ENCODE measurements around the gene PLA2G2A.
"Not testable (repeated sequence)": the region's sequence is repeated elsewhere in the genome, so short reads cannot be mapped to it uniquely, and the experiment has no call there.

The PLA2G2A gene

DNA sequence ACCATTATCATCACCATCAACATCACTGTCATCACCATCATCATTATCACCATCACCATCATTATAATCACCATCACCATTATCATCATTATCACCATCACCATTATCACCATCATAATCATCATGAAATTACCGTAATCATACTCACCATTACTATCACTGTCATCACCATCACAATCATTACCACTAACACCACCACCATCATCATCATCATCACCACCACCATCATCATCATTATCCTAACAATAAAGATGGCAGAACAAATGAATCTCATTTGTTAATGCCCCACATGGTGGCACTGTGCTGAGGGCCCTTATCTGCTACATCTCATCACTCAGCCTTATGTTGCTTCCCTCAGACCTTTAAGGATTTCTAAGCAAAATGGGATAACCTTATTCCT, 46.6 kb downstream of the PLA2G2A start:
- TF ChIP-seq, protein P1, sequence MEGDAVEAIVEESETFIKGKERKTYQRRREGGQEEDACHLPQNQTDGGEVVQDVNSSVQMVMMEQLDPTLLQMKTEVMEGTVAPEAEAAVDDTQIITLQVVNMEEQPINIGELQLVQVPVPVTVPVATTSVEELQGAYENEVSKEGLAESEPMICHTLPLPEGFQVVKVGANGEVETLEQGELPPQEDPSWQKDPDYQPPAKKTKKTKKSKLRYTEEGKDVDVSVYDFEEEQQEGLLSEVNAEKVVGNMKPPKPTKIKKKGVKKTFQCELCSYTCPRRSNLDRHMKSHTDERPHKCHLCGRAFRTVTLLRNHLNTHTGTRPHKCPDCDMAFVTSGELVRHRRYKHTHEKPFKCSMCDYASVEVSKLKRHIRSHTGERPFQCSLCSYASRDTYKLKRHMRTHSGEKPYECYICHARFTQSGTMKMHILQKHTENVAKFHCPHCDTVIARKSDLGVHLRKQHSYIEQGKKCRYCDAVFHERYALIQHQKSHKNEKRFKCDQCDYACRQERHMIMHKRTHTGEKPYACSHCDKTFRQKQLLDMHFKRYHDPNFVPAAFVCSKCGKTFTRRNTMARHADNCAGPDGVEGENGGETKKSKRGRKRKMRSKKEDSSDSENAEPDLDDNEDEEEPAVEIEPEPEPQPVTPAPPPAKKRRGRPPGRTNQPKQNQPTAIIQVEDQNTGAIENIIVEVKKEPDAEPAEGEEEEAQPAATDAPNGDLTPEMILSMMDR (IDR thresholded peaks at IDR 0.05; ENCODE audit: low read depth, low read length): no peak

DNA sequence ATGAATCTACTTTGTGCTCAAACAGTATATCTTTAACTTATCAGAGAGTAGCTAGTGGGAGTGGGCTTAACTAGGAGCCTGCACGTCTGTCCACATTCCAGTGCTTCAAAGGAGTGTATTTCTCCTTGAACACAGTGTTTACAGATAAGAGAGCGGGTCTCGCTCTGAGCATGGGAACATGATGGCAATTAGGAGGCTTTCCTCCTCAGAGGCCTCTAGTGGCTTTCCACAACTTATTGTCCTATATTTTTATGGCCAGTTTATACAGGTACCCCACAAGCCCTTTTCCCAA, 52.3 kb downstream of the PLA2G2A start:
- not testable (repeated sequence) for H3K9me3 ChIP-seq; H3K36me3 ChIP-seq; H3K4me1 ChIP-seq; H3K27me3 ChIP-seq; H3K4me3 ChIP-seq (ENCODE audit: low read depth, low read length); DNase-seq

More for the DNA sequence above, 46.6 kb downstream of the PLA2G2A start:
- Histone ChIP-seq H3K36me3 (no peaks in the 10 kb centered on the region), H3K9me3 (no peaks in the 10 kb centered on the region), H3K4me1 (no peaks in the 10 kb centered on the region), H3K4me3 (ENCODE audit: low read depth, low read length) (no peak overlapping the region), H3K27me3 (no peaks in the 10 kb centered on the region)
- DNase-seq: no peak

DNA sequence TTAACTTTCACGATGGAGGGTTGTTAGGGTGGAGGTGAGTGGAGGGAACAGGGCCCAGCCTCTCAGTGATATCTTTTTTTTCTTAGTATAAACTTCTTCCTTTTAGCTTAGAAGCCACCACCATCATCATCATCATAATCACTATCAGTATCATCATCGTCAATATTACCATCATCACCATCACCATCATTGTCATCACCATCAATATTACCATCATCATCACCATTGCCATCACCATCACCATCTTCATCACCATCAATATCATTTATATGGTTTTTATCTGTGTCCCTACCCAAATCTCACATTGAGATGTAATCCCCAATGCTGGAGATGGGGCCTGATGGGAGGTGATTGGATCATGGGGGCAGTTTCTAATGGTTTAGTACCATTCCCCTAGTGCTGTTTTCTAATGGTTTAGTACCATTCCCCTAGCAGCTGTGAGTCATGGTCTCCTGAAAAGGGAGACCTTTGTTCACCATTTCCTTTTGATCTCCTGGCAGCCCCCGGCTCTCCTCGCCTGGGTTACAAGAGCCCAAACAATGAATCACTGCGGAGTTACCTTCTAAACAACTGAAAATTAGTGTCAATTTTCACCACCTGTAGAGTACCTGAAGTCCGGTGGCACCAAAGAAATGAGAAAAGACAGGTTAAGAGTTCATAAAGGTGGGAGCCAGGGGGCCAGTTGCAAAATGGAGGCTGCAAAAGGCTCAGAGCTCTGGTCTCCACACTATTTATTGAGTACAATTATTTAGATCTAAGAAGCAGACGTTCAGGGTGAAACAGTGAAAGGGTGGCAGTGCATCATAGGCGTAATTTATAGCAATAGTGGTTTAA, 52.9 kb downstream of the PLA2G2A start:
- H3K4me3 ChIP-seq (ENCODE audit: low read depth, low read length): no peak overlapping the region
- no peaks in the 10 kb centered on the region for H3K27me3 ChIP-seq
- H3K9me3 ChIP-seq: no peaks in the 10 kb centered on the region
- TF ChIP-seq, protein P1 (IDR thresholded peaks at IDR 0.05; ENCODE audit: low read depth, low read length): no peak
- DNase-seq: no peak
- H3K36me3 ChIP-seq: no peaks in the 10 kb centered on the region
- no peaks in the 10 kb centered on the region for H3K4me1 ChIP-seq
